Osteoblast (primary cell): ENCODE measurements around the gene DEFB108B. TPM values are rescaled to one million over a fixed set of nuclear protein-coding genes. Genes with fewer than 3 reads are reported as not detected.
"Not testable (repeated sequence)": the region's sequence is repeated elsewhere in the genome, so short reads cannot be mapped to it uniquely, and the experiment has no call there.

ENCODE experiments used
- DNase-seq: peaks from one replicate; pipeline ENCODE4 v3.0.0; 2011; ENCODE audit warnings: low spot score, mixed read lengths; ENCODE audit not compliant: insufficient read length; ENCODE audit errors: missing footprints
- H2AFZ ChIP-seq: 2 replicates; pipeline ENCODE4 v1.6.0; 2011; ENCODE audit warnings: mild to moderate bottlenecking, low read length
- H3K27ac ChIP-seq: 2 replicates; pipeline ENCODE4 v1.5.1; 2011; ENCODE audit warnings: mild to moderate bottlenecking, low read depth, low read length, moderate library complexity
- H3K27me3 ChIP-seq: 2 replicates; pipeline ENCODE4 v1.6.0; 2012; ENCODE audit warnings: mild to moderate bottlenecking, control low read depth, inconsistent platforms, low read length, moderate library complexity; ENCODE audit not compliant: insufficient read depth
- H3K36me3 ChIP-seq: 2 replicates; pipeline ENCODE4 v1.5.1; 2011; ENCODE audit warnings: mild to moderate bottlenecking, low read length, control low read depth, moderate library complexity; ENCODE audit not compliant: insufficient read depth
- H3K4me1 ChIP-seq: 2 replicates; pipeline ENCODE4 v1.5.1; 2011; ENCODE audit warnings: mild to moderate bottlenecking, low read length, control low read depth, moderate library complexity; ENCODE audit not compliant: insufficient read depth
- H3K4me2 ChIP-seq: 2 replicates; pipeline ENCODE4 v1.6.0; 2011; ENCODE audit warnings: mild to moderate bottlenecking, low read length; ENCODE audit not compliant: insufficient read depth
- H3K4me3 ChIP-seq: fragments of 200-600 bp; sonication (generic); 3 replicates; pipeline ENCODE4 v1.5.1; 2012; ENCODE audit warnings: mild to moderate bottlenecking, low read length, inconsistent platforms; ENCODE audit not compliant: insufficient read depth
- H3K79me2 ChIP-seq: 2 replicates; pipeline ENCODE4 v1.6.0; 2012; ENCODE audit warnings: mild to moderate bottlenecking, low read length, control low read depth, inconsistent platforms; ENCODE audit not compliant: insufficient read depth
- H3K9me3 ChIP-seq: 2 replicates; pipeline ENCODE4 v1.5.1; 2011; ENCODE audit warnings: low read depth, low read length, control low read depth
- H4K20me1 ChIP-seq: 2 replicates; pipeline ENCODE4 v1.6.0; 2012; ENCODE audit warnings: mild to moderate bottlenecking, low read length, control low read depth; ENCODE audit not compliant: insufficient read depth
- total RNA-seq: library from RNA; depleted of rRNA; stranded (reverse); fragments of >200 nt; gene quantifications from 2 replicates; pipeline ENCODE4 v1.2.3, GENCODE V29; 2012
- TF ChIP-seq, protein P1 (sequence below): IDR thresholded peaks from 2 replicates; pipeline ENCODE4 v1.5.1; 2011; ENCODE audit warnings: mild to moderate bottlenecking, low read depth, low read length, moderate library complexity; ENCODE audit errors: extremely low read depth

The DEFB108B gene
- total RNA-seq, 1 donor, result not detected

DNA sequence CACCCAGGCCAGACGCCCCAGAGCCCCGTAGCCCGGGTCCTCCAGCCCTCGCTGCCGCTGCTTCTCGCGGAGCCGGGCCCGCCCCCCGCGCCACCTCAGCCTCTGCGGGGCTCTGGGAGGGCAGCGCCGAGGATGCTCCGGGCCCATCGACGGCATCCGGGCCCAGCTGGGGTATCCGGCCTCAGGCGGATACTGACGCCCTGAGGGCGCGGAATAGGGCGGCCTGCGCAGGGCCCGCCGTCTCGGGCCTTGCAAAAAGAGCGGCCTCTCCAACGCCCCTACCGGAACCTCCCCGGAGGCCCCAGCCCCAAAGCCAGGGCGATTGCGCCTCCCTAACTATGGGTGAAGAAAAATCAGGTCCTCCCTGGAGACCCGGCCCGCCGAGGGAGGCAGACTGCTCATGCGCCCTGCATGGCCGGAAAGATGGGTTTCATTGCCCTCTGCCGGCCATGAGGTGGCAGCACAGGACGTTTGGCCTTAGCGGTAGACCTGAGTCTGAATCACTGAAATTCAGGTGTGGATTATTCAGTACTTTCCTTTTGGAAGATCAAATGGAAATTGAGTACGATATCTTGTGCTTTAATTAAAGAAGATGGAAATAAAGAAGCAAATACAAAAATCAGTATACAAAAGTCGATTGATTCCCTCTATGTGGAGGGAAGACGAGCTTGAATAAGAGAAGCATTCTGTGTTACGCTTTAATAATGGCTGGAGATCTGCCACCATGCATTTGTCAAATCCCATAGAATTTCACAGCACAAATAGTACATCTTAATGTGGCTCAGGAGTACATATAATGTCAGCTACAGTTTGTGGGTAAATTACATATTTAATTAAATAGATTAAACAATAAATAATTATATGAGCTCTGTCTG is 19.3 kb upstream of the DEFB108B start:
- not testable (repeated sequence) for H3K4me1 ChIP-seq, H3K27me3 ChIP-seq, H3K79me2 ChIP-seq, H3K27ac ChIP-seq, H2AFZ ChIP-seq, H4K20me1 ChIP-seq, H3K9me3 ChIP-seq, H3K36me3 ChIP-seq
- peak; percentile 86 for DNase-seq
- Histone ChIP-seq H3K4me2 (peak overlapping the region; percentile 64), H3K4me3 (peak overlapping the region; percentile 72)
- TF ChIP-seq, protein P1, sequence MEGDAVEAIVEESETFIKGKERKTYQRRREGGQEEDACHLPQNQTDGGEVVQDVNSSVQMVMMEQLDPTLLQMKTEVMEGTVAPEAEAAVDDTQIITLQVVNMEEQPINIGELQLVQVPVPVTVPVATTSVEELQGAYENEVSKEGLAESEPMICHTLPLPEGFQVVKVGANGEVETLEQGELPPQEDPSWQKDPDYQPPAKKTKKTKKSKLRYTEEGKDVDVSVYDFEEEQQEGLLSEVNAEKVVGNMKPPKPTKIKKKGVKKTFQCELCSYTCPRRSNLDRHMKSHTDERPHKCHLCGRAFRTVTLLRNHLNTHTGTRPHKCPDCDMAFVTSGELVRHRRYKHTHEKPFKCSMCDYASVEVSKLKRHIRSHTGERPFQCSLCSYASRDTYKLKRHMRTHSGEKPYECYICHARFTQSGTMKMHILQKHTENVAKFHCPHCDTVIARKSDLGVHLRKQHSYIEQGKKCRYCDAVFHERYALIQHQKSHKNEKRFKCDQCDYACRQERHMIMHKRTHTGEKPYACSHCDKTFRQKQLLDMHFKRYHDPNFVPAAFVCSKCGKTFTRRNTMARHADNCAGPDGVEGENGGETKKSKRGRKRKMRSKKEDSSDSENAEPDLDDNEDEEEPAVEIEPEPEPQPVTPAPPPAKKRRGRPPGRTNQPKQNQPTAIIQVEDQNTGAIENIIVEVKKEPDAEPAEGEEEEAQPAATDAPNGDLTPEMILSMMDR, result peak; percentile 57

DNA sequence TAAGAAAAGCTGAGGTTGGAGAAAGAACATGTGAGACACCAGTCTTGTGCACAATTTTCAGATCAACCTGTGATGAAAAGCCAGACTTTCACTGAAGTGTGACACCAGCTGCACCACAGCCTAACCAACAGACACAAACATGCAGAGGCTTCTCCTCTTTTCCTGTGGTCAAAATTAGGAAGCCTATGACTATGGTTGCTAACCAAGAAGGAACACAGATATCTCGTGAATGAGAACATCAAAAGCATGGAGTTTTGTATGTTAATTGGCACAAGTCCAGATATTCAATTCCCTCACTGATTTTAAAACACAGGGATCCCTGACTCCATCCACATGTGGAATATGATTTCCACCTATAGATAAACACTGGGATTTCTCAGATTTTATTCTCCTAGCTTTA is 11.5 kb upstream of the DEFB108B start:
- not testable (repeated sequence) for H2AFZ ChIP-seq, H3K27me3 ChIP-seq, H3K4me1 ChIP-seq, H3K4me3 ChIP-seq, DNase-seq, H3K27ac ChIP-seq, H3K9me3 ChIP-seq, H4K20me1 ChIP-seq, H3K36me3 ChIP-seq, H3K79me2 ChIP-seq, H3K4me2 ChIP-seq

DNA sequence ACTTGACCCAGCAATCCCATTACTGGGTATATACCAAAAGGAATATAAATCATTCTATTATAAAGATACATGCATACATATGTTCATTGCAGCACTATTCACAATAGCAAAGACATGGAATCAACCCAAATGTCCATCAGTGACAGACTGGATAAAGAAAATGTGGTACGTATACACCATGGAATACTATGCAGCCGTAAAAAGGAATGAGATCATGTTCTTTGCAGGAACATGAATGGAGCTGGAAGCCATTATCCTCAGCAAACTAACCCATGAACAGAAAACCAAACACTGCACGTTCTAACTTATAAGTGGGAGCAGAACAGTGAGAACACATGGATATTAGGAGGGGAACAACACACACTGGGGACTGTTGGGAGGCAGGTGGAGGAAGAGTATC is 3.8 kb upstream of the DEFB108B start:
- H3K9me3 ChIP-seq, H4K20me1 ChIP-seq, H3K4me1 ChIP-seq, H3K79me2 ChIP-seq, H3K4me3 ChIP-seq, H3K27ac ChIP-seq, H2AFZ ChIP-seq, H3K27me3 ChIP-seq, H3K36me3 ChIP-seq, H3K4me2 ChIP-seq, DNase-seq: not testable (repeated sequence)

DNA sequence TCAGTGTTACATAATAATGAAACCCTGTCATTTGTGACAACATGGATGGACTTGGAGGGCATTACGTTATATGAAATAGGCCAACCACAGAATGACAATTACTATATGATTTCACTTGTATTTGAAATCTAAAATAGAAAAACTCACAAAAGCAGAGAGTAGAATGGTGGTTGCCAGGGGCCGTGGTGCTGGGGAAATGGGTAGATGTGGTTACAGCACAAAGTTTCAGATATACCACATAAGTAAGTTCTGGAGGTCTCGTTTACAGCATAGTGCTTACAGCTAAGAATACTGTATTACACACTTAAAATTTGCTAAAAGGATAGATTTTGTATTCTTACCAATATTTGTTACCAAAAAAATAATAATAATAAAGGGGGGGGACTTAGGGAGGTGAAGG is 3.3 kb upstream of the DEFB108B start:
- not testable (repeated sequence) for H3K9me3 ChIP-seq, H3K4me3 ChIP-seq, H3K27me3 ChIP-seq, H3K4me1 ChIP-seq, H3K4me2 ChIP-seq, H3K27ac ChIP-seq, H3K36me3 ChIP-seq, H2AFZ ChIP-seq, H3K79me2 ChIP-seq, DNase-seq, H4K20me1 ChIP-seq

DNA sequence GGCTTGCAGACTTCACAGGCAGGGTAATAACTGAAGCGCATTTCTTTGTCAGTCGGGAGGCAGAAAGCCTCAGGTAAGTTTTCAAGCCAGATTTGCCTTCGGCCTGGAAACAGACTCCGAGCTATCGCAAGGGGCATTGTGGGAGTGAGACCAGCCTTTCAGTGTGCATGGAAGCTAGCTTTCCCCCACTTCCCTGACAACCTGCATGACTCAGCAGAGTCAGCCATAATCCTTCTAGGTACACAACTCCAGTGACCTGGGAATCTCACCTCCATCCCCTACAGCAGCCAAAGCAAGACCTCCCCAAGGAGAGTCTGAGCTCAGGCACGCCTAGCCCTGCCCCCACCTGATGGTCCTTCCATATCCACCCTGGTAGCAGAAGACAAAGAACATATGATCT is 9.7 kb downstream of the DEFB108B start:
- H3K36me3 ChIP-seq, H2AFZ ChIP-seq, H3K9me3 ChIP-seq, H3K27ac ChIP-seq, H3K27me3 ChIP-seq, H4K20me1 ChIP-seq, H3K79me2 ChIP-seq, H3K4me3 ChIP-seq, H3K4me1 ChIP-seq, DNase-seq, H3K4me2 ChIP-seq: not testable (repeated sequence)

DNA sequence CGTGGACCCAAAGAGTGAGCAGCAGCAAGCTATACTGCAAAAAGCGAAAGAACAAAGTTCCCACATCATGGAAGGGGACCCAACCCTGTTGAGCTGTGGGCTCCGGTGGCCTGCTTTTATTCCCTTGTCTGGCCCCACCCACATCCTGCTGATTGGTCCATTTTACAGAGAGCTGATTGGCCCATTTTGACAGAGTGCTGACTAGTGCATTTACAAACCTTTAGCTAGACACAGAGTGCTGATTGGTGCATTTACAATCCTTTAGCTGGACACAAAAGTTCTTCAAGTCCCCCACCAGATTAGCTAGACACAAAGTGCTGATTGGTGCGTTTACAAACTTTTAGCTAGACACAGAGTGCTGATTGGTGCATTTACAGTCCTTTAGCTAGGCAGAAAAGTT is 10.4 kb downstream of the DEFB108B start:
- H3K4me2 ChIP-seq, H4K20me1 ChIP-seq, H3K27me3 ChIP-seq, H3K79me2 ChIP-seq, H3K9me3 ChIP-seq, H3K27ac ChIP-seq, H2AFZ ChIP-seq, H3K36me3 ChIP-seq, H3K4me3 ChIP-seq, H3K4me1 ChIP-seq, DNase-seq: not testable (repeated sequence)
